Type B pancreatic cell (in vitro differentiated cells): Measurements from ENCODE around the gene ATG2A. TPM values are rescaled to one million over a fixed set of nuclear protein-coding genes. Genes with fewer than 3 reads are reported as not detected.

Source experiments
- DNase-seq: peaks from one replicate; pipeline ENCODE4 v3.0.0; 2021; ENCODE audit warnings: mixed read lengths; ENCODE audit not compliant: unreplicated experiment; ENCODE audit errors: extremely low spot score
- H3K27ac Mint-ChIP-seq: 2 replicates; pipeline ENCODE4 v1.8.0; 2021; ENCODE audit warnings: mild to moderate bottlenecking, mixed read lengths
- H3K27me3 Mint-ChIP-seq: 2 replicates; pipeline ENCODE4 v1.8.0; 2021; ENCODE audit warnings: mixed read lengths
- H3K36me3 Mint-ChIP-seq: 2 replicates; pipeline ENCODE4 v1.8.0; 2021; ENCODE audit warnings: mixed read lengths
- H3K4me1 Mint-ChIP-seq: one replicate; pipeline ENCODE4 v1.8.0; 2021; ENCODE audit warnings: mixed read lengths; ENCODE audit not compliant: unreplicated experiment
- H3K4me3 Mint-ChIP-seq: 2 replicates; pipeline ENCODE4 v1.8.0; 2021; ENCODE audit warnings: mild to moderate bottlenecking, mixed read lengths
- H3K9me3 Mint-ChIP-seq: 2 replicates; pipeline ENCODE4 v1.8.0; 2021; ENCODE audit warnings: mixed read lengths
- total RNA-seq: library from RNA; stranded (reverse); gene quantifications from 2 replicates; pipeline ENCODE4 v1.2.1, GENCODE V29; 2021; ENCODE audit warnings: low replicate concordance
- TF ChIP-seq, protein P1 (sequence below): fragments of 200-600 bp; sonication (generic); conservative IDR thresholded peaks from 2 replicates; pipeline ENCODE4 v1.5.0; 2021; ENCODE audit warnings: antibody characterized with exemption, mild to moderate bottlenecking

ATG2A gene
- total RNA-seq, 1 donor from 2014 or later: 30.8 TPM

DNA sequence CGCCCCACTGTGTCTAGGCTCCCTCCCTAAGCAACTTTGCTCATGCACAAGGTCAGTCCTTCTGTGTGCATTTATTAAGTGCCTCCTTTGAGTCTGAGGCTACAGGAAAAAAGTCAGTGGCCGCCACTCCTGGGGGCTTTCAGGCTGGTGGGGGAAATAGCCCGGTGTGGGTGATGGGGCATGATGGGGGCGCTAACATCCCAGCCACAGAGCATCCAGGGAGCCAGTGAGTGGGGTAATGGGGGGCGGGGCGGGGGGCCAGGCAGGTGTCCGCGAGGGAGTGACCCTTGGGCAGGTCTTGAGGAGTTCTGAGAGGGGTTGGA, 28.6 kb downstream of the ATG2A start:
- DNase-seq: no peak

DNA sequence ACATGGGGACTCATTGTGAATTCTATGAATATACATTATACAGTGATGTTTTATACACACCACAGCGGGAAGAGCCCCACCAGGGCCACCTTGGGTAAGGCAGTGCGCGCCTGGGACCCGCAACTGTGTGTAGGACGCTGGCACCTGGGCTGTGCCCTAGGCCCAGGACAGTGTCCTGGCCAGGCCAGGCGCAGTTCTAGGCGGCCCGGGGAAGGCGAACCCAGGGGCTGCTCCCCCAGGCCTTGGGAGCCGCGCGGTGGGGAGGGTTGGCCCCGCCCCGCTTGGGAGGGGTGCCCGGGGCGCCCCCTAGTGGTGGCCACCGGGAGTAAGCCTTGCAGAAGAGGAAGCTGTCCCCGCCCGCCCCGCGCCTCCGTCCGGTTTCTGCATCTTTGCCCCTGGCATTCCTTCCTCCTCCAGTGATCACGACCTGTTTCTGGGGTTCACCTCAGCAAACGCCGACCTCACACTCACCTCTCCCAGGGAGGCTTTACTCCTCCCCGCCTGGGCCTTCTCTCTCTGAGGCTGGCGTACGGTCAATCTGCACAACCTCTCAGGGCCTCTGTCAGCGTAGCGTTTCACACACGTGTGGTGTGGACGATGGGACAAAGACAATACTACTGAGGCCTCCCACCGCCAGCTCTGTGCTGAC, 29.1 kb downstream of the ATG2A start:
- Mint-ChIP-seq H3K36me3 (no peaks in the 10 kb centered on the region), H3K9me3 (no peaks in the 10 kb centered on the region), H3K4me1 (peaks cover 20% of the 10 kb centered on the region), H3K27ac (peak overlapping the region; percentile 88), H3K4me3 (peak overlapping the region; percentile 86), H3K27me3 (no peaks in the 10 kb centered on the region)
- DNase-seq: peak; percentile 88
- TF ChIP-seq, protein P1, sequence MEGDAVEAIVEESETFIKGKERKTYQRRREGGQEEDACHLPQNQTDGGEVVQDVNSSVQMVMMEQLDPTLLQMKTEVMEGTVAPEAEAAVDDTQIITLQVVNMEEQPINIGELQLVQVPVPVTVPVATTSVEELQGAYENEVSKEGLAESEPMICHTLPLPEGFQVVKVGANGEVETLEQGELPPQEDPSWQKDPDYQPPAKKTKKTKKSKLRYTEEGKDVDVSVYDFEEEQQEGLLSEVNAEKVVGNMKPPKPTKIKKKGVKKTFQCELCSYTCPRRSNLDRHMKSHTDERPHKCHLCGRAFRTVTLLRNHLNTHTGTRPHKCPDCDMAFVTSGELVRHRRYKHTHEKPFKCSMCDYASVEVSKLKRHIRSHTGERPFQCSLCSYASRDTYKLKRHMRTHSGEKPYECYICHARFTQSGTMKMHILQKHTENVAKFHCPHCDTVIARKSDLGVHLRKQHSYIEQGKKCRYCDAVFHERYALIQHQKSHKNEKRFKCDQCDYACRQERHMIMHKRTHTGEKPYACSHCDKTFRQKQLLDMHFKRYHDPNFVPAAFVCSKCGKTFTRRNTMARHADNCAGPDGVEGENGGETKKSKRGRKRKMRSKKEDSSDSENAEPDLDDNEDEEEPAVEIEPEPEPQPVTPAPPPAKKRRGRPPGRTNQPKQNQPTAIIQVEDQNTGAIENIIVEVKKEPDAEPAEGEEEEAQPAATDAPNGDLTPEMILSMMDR: peak; percentile 100

More for the DNA sequence above, 28.6 kb downstream of the ATG2A start:
- H3K36me3 Mint-ChIP-seq: no peaks in the 10 kb centered on the region
- peak overlapping the region; percentile 88 for H3K27ac Mint-ChIP-seq
- peaks cover 20% of the 10 kb centered on the region for H3K4me1 Mint-ChIP-seq
- H3K27me3 Mint-ChIP-seq: no peaks in the 10 kb centered on the region
- no peaks in the 10 kb centered on the region for H3K9me3 Mint-ChIP-seq
- TF ChIP-seq, protein P1: no peak
- peak overlapping the region; percentile 86 for H3K4me3 Mint-ChIP-seq

DNA sequence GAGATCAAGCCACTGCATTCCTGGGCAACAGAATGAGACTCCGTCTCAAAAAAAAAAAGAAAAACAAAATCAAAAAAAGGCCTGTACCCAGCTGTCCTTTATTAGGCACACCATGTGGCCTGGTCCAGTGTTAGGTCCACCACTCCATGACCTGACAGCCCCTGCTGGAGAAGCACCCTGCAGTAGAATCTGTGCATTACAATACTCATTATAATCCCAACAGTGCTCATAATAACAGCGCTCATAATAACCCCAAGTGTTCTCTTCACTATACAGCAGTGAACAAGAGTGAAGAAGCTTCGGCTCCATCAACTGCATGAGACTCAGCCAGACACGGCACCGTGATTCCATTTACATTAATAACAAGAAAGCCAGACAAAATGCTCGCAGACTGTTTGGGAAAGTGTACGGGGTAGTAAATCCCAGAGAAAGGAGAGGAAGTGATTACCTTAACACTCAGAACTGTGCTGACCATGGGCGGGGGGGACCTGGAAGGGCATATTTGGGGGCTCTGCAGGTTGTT, 29.7 kb downstream of the ATG2A start:
- no peaks in the 10 kb centered on the region for H3K27me3 Mint-ChIP-seq
- H3K27ac Mint-ChIP-seq: peak overlapping the region; percentile 20
- TF ChIP-seq, protein P1: no peak
- H3K9me3 Mint-ChIP-seq: no peaks in the 10 kb centered on the region
- no peak for DNase-seq
- no peaks in the 10 kb centered on the region for H3K36me3 Mint-ChIP-seq
- peak overlapping the region; percentile 42 for H3K4me3 Mint-ChIP-seq
- H3K4me1 Mint-ChIP-seq: peaks cover 19% of the 10 kb centered on the region

DNA sequence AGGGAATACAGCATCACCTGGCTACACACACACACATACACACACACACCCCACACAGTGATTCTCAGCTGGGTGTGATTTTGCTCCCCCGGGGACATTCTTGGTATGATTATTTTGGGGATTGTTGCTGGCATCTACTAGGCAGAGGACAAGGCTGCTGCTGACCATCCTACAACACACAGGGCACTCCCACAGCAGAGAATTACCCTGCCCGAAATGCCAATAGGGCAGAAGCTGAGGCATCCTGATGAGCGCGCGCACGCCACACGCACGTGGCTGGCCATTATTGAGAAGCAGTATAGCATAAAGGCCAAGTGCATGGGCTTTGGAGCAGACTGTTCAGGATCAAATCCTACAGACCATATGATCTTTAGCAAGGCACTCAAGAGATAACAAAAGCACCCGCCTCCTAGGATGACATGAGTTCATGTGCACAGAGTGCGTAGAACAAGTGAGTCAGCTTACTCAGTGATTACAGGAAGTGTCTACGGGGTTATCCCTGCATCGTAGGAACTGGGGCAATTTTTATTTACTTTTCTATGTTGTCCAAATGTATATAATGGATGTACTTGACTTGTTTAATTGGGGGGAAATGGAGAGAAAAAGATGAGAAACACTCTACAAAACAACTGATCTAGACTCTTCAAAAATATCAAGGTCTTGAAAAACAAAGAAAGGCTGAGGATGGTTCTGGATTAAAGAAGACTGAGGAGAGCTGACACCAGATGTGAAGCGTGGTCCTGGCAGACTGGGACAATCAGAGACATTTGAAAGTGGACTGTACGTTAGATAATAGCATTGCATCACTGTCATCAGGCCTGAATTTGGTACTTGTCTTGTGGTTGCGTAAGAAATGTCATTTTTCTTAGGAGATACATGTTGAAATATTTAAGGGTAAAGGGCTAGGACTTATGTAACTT, 31.4 kb downstream of the ATG2A start:
- Mint-ChIP-seq H3K27ac (peak overlapping the region; percentile 43), H3K4me3 (no peak overlapping the region), H3K27me3 (no peaks in the 10 kb centered on the region), H3K9me3 (no peaks in the 10 kb centered on the region), H3K4me1 (peaks cover 24% of the 10 kb centered on the region), H3K36me3 (no peaks in the 10 kb centered on the region)
- no peak for DNase-seq
- TF ChIP-seq, protein P1: no peak

DNA sequence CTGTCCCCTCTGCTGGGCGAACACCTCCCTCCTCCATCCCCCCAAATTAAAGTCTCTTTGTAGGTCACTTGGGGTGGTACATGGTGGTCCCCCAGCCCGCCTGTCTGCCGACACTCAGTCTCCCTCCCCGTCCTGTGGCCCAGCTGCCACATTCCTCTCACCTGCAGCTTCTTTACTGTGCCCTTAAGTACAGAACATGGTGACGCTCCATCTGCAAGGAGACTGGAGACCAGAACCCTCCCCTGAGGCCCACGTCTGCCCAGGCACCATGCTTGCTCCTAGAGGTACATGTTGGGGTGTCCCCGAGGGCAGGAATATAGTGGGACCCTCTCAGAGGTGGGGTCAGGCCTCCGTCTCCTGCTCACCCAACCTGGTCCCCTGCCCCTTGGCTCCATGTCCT, 33.0 kb downstream of the ATG2A start:
- no peaks in the 10 kb centered on the region for H3K27me3 Mint-ChIP-seq
- DNase-seq: no peak
- TF ChIP-seq, protein P1: no peak
- no peaks in the 10 kb centered on the region for H3K9me3 Mint-ChIP-seq
- H3K36me3 Mint-ChIP-seq: no peaks in the 10 kb centered on the region
- H3K4me3 Mint-ChIP-seq: no peak overlapping the region
- H3K4me1 Mint-ChIP-seq: peaks cover 29% of the 10 kb centered on the region
- no peak overlapping the region for H3K27ac Mint-ChIP-seq
